GM12878 (cell line): Measurements from ENCODE around the gene NUP35. TPM values are rescaled to one million over a fixed set of nuclear protein-coding genes. Genes with fewer than 3 reads are reported as not detected.

Source experiments
- ATAC-seq: fragments of 200-7000 bp; cut with Tn5 transposase; 3 replicates; pipeline ENCODE4 v1.9.1; 2020; ENCODE audit warnings: mild to moderate bottlenecking, moderate library complexity
- BruUV-seq: library from RNA; stranded (reverse); fragments of 400-500 nt; replicated peaks from 2 replicates; lab custom pipeline; 2021; lab: Mats Ljungman, UMichigan
- CTCF ChIA-PET: fragments of 300-600 bp; sonication (Branson Sonifier 250); formaldehyde crosslinking; extraction: SDS; loops from one replicate; lab custom pipeline; 2021; ENCODE audit warnings: inconsistent platforms; lab: Yijun Ruan, JAX
- POLR2A ChIA-PET: fragments of 350-600 bp; formaldehyde crosslinking; extraction: SDS; loops from one replicate; lab custom pipeline; 2021; ENCODE audit warnings: inconsistent platforms; lab: Charles Lee
- RAD21 ChIA-PET: fragments of 300-600 bp; sonication (Branson Sonifier 250); formaldehyde crosslinking; loops from one replicate; lab custom pipeline; 2023; ENCODE audit warnings: antibody characterized with exemption; ENCODE audit not compliant: unreplicated experiment; lab: Charles Lee
- SMC1A ChIA-PET: fragments of 300-600 bp; sonication (Branson Sonifier 250); formaldehyde crosslinking; loops from one replicate; lab custom pipeline; 2023; ENCODE audit not compliant: unreplicated experiment, uncharacterized antibody; lab: Charles Lee
- DNase-seq: peaks from one replicate; pipeline ENCODE4 v3.0.0-alpha.2; 2011; ENCODE audit warnings: low read depth, low spot score
- FAIRE-seq: peaks from 3 replicates; lab custom pipeline; 2011; peaks lifted over from hg19 to GRCh38; lab: Jason Lieb, UNC
- H2AFZ ChIP-seq: 2 replicates; pipeline ENCODE4 v1.6.0; 2011; ENCODE audit warnings: low read depth, low read length, control low read depth; ENCODE audit not compliant: control insufficient read depth
- H3K27ac ChIP-seq: 2 replicates; pipeline ENCODE4 v1.5.1; 2011; ENCODE audit warnings: control low read depth; ENCODE audit not compliant: control insufficient read depth, insufficient read depth
- H3K27me3 ChIP-seq, 2 experiments: replicated peaks in 1 of 2; 2 replicates each; pipeline versions ENCODE4 v1.6.0 to v1.6.1; 2011; ENCODE audit warnings: low read length in 1 of 2; ENCODE audit not compliant: control insufficient read depth in 2 of 2, insufficient read depth in 2 of 2
- H3K36me3 ChIP-seq, 2 experiments: 2 replicates each; pipeline ENCODE4 v1.5.1; 2011; ENCODE audit warnings: low read length in 1 of 2; ENCODE audit not compliant: control insufficient read depth in 2 of 2, insufficient read depth in 2 of 2
- H3K4me1 ChIP-seq: 2 replicates; pipeline ENCODE4 v1.6.1; 2011; ENCODE audit warnings: mild to moderate bottlenecking, low read length, moderate library complexity, mixed read lengths; ENCODE audit not compliant: control insufficient read depth, insufficient read depth
- H3K4me2 ChIP-seq: 2 replicates; pipeline ENCODE4 v1.6.0; 2011; ENCODE audit warnings: control low read depth; ENCODE audit not compliant: control insufficient read depth, insufficient read depth
- H3K4me3 ChIP-seq: fragments of 200-600 bp; sonication (generic); 2 replicates; pipeline ENCODE4 v1.5.1; 2016
- H3K79me2 ChIP-seq: 2 replicates; pipeline ENCODE4 v1.6.0; 2011; ENCODE audit warnings: low read length; ENCODE audit not compliant: control insufficient read depth, insufficient read depth
- H3K9ac ChIP-seq: 2 replicates; pipeline ENCODE4 v1.8.0; 2011; ENCODE audit warnings: low read length, control low read depth, mixed read lengths; ENCODE audit not compliant: control insufficient read depth, insufficient read depth
- H3K9me3 ChIP-seq: replicated peaks from 3 replicates; pipeline ENCODE4 v1.5.1; 2011; ENCODE audit warnings: mild to moderate bottlenecking, low read length; ENCODE audit not compliant: control insufficient read depth, insufficient read depth
- H4K20me1 ChIP-seq: 2 replicates; pipeline ENCODE4 v1.6.0; 2011; ENCODE audit not compliant: control insufficient read depth, insufficient read depth
- CREM ChIP-seq: IDR thresholded peaks from 2 replicates; pipeline ENCODE4 v1.6.1; 2014; ENCODE audit warnings: antibody characterized with exemption, low read depth
- EED ChIP-seq: sonication (generic); IDR thresholded peaks from 2 replicates; pipeline ENCODE4 v1.6.1; 2016; ENCODE audit warnings: antibody characterized with exemption, low read depth
- EGR1 ChIP-seq, 2 experiments: IDR thresholded peaks; 1 replicate in 1 of 2; 2 replicates in 1 of 2; pipeline ENCODE4 v1.6.1; 2011 to 2012; ENCODE audit warnings: low read depth in 2 of 2, low read length in 2 of 2, borderline replicate concordance in 1 of 2, mild to moderate bottlenecking in 1 of 2, moderate library complexity in 1 of 2
- GATAD2B ChIP-seq: fragments of 450-650 bp; conservative IDR thresholded peaks from 2 replicates; pipeline ENCODE4 v1.6.1; 2017; ENCODE audit warnings: low read depth, mild to moderate bottlenecking, moderate library complexity
- HDGF ChIP-seq: fragments of 450-650 bp; IDR thresholded peaks from 2 replicates; pipeline ENCODE4 v1.6.1; 2016; ENCODE audit warnings: antibody characterized with exemption
- HSF1 ChIP-seq: fragments of 150-350 bp; IDR thresholded peaks from 2 replicates; pipeline ENCODE4 v1.6.1; 2014; ENCODE audit warnings: mild to moderate bottlenecking, low read depth, low read length
- MYB ChIP-seq: fragments of 150-350 bp; IDR thresholded peaks from 2 replicates; pipeline ENCODE4 v1.6.1; 2014; ENCODE audit warnings: mild to moderate bottlenecking, low read depth, low read length, borderline replicate concordance
- RB1 ChIP-seq: fragments of 450-650 bp; formaldehyde crosslinking; IDR thresholded peaks from 2 replicates; pipeline ENCODE4 v1.6.1; 2017; ENCODE audit warnings: mild to moderate bottlenecking, borderline replicate concordance
- RUNX3 ChIP-seq: IDR thresholded peaks from 2 replicates; pipeline ENCODE4 v1.6.1; 2012; ENCODE audit warnings: low read length, inconsistent platforms
- ZNF24 ChIP-seq: fragments of 450-650 bp; IDR thresholded peaks from 2 replicates; pipeline ENCODE4 v1.6.1; 2017; ENCODE audit warnings: antibody characterized with exemption, mild to moderate bottlenecking
- ZNF622 ChIP-seq: fragments of 450-650 bp; IDR thresholded peaks from 2 replicates; pipeline ENCODE4 v1.6.1; 2017; ENCODE audit warnings: mild to moderate bottlenecking, inconsistent platforms
- WGBS: methylation state at CpG from one replicate; pipeline ENCODE4 v1.1.6; 2016; ENCODE audit warnings: low lambda C conversion rate; ENCODE audit not compliant: insufficient replicate concordance, insufficient coverage; ENCODE audit errors: missing lambda C conversion rate; 5-methylcytosine and 5-hydroxymethylcytosine counted together
- in situ Hi-C: fragments of 300-500 bp; cut with MboI; formaldehyde crosslinking; loops from 9 replicates; pipeline ENCODE4 v1.14.3; 2018; ENCODE audit warnings: mixed read lengths
- intact Hi-C: fragments of 100-400 bp; cut with micrococcal nuclease; formaldehyde crosslinking; loops from one replicate; pipeline ENCODE4 v1.14.2; 2022; ENCODE audit not compliant: unreplicated experiment
- polyA plus RNA-seq, 11 experiments: library from polyadenylated mRNA; depleted of rRNA in 4 of 11; unstranded in 6 of 11; stranded (reverse) in 5 of 11; fragments of >200 nt; fragmentation: Nextera tagmentation in 4 of 11; fragmentation: Illumina TruSeq in 1 of 11; extraction: Ambion mirVana in 4 of 11; extraction: Trizol in 1 of 11; gene quantifications; 1 replicate in 1 of 11; 2 replicates in 10 of 11; pipeline versions ENCODE4 v1.2.1 to v1.2.3, GENCODE V29; 2011 to 2016; ENCODE audit warnings: inconsistent platforms in 2 of 11, missing spikeins in 2 of 11, low read depth in 1 of 11
- total RNA-seq, 4 experiments: library from RNA; depleted of rRNA in 3 of 4; stranded (reverse); fragments of >200 nt in 3 of 4; fragmentation: Illumina TruSeq in 1 of 4; extraction: Trizol in 1 of 4; gene quantifications; 2 replicates each; pipeline versions ENCODE4 v1.2.1 to v1.2.3, GENCODE V29; 2013 to 2021

NUP35 gene
- total and polyA plus RNA-seq, 10 of the 15 experiments (the other 5 are each of a cell fraction or from before 2014, with no cell fraction given): 21.4 to 57.3 (median 30.7) TPM

- SMC1A ChIA-PET: interaction anchor here (0.9 to 1.0 kb wide), 2 partner anchors 30 to 40 kb away, joined by 3 read pairs; no protein-coding TSS in a partner anchor
- TF ChIP-seq ZNF24: no peak
- TF ChIP-seq MYB: no peak
- TF ChIP-seq RB1: no peak
- no peak for TF ChIP-seq ZNF622
- TF ChIP-seq HSF1: no peak
- TF ChIP-seq GATAD2B: no peak
- TF ChIP-seq RUNX3: no peak
- no peak for TF ChIP-seq HDGF
- TF ChIP-seq EED: no peak
- TF ChIP-seq EGR1 (IDR thresholded peaks at IDR 0.05; ENCODE audit: borderline replicate concordance in 1 of 2, low read depth in 2 of 2, low read length in 2 of 2): no peak
- TF ChIP-seq CREM: no peak
- RAD21 ChIA-PET: no interaction called here
- Histone ChIP-seq H3K27ac (peak overlapping the region; percentile 89; the same call in 1 of the 2 replicates), H3K27me3 (no peaks in the 10 kb centered on the region), H3K9ac (peak overlapping the region; percentile 81; the same call in 1 of the 2 replicates), H3K79me2 (peaks cover 38% of the 10 kb centered on the region), H3K4me1 (peaks cover 4% of the 10 kb centered on the region; the same call in 1 of the 2 replicates), H3K4me3 (peak overlapping the region; percentile 78), H3K36me3 (no peaks in the 10 kb centered on the region), H2AFZ (peak overlapping the region; percentile 95), H4K20me1 (no peaks in the 10 kb centered on the region), H3K4me2 (peak overlapping the region; percentile 46), H3K9me3 (no peaks in the 10 kb centered on the region)
- 21% methylated on average over 17 of the region's 17 CpGs for WGBS
- in situ Hi-C loops: no loop called here
- intact Hi-C loops: no loop called here
- DNase-seq (no peak), FAIRE-seq (no peak), ATAC-seq (no peak)
- BruUV-seq: no TSS peak
- CTCF ChIA-PET: interaction anchor here (1.0 to 1.9 kb wide), 4 partner anchors 12 to 44 kb away, joined by 3 to 5 read pairs (median 4); no protein-coding TSS in a partner anchor
- POLR2A ChIA-PET: interaction anchor here (0.6 to 1.4 kb wide), 2 partner anchors 47 to 91 kb away, joined by 3 read pairs; no protein-coding TSS in a partner anchor
Measured at GRCh38 chr2:183123117-183123958, 905 bp upstream of the NUP35 start.
